Mesenchymal stem cell (in vitro differentiated cells and primary cell): ENCODE measurements around the gene KLF15.

Source experiments
- DNase-seq: peaks from one replicate; pipeline ENCODE4 v3.0.0-alpha.2; 2013
- H2AFZ ChIP-seq: one replicate; pipeline ENCODE4 v1.6.1; 2013; ENCODE audit warnings: low read depth, mild to moderate bottlenecking, control low read depth, inconsistent platforms, low read length, moderate library complexity
- H2AK5ac ChIP-seq: 2 replicates; pipeline ENCODE4 v1.6.1; 2013; ENCODE audit warnings: low read length, moderate library complexity, mild to moderate bottlenecking, inconsistent platforms; ENCODE audit not compliant: severe bottlenecking
- H2BK120ac ChIP-seq: one replicate; pipeline ENCODE4 v1.6.1; 2013; ENCODE audit warnings: low read depth, mild to moderate bottlenecking, inconsistent platforms, low read length, moderate library complexity
- H2BK12ac ChIP-seq, 2 experiments: one replicate each; pipeline ENCODE4 v1.6.1; 2013; ENCODE audit warnings: inconsistent platforms in 2 of 2, low read length in 2 of 2, mild to moderate bottlenecking in 2 of 2, moderate library complexity in 2 of 2, control low read depth in 1 of 2
- H2BK15ac ChIP-seq: one replicate; pipeline ENCODE4 v1.6.1; 2013; ENCODE audit warnings: mild to moderate bottlenecking, low read depth, inconsistent platforms; ENCODE audit not compliant: poor library complexity, severe bottlenecking
- H2BK5ac ChIP-seq: 2 replicates; pipeline ENCODE4 v1.6.1; 2013; ENCODE audit warnings: low read depth, mild to moderate bottlenecking, low read length, control low read depth, inconsistent platforms; ENCODE audit not compliant: poor library complexity, severe bottlenecking
- H3K14ac ChIP-seq, 2 experiments: one replicate each; pipeline ENCODE4 v1.6.1; 2013; ENCODE audit warnings: inconsistent platforms in 2 of 2, low read length in 2 of 2, control low read depth in 1 of 2, mild to moderate bottlenecking in 1 of 2, moderate library complexity in 1 of 2
- H3K18ac ChIP-seq, 2 experiments: one replicate each; pipeline ENCODE4 v1.6.1; 2013; ENCODE audit warnings: inconsistent platforms in 2 of 2, low read length in 2 of 2, control low read depth in 1 of 2, low read depth in 1 of 2, mild to moderate bottlenecking in 1 of 2
- H3K23ac ChIP-seq, 2 experiments: one replicate each; pipeline ENCODE4 v1.6.1; 2013; ENCODE audit warnings: inconsistent platforms in 2 of 2, low read length in 2 of 2, mild to moderate bottlenecking in 2 of 2, moderate library complexity in 2 of 2, control low read depth in 1 of 2
- H3K27ac ChIP-seq: 2 replicates; pipeline ENCODE4 v1.5.1; 2013; ENCODE audit warnings: mild to moderate bottlenecking, moderate library complexity, low read length, control low read depth, inconsistent platforms; ENCODE audit not compliant: poor library complexity, severe bottlenecking
- H3K27me3 ChIP-seq, 2 experiments: 2 replicates each; pipeline versions ENCODE4 v1.6.1 to v1.7.0; 2013; ENCODE audit warnings: low read length in 2 of 2, mild to moderate bottlenecking in 2 of 2, moderate library complexity in 2 of 2, control low read depth in 1 of 2, inconsistent platforms in 1 of 2; ENCODE audit not compliant: control insufficient read depth in 1 of 2, insufficient read depth in 1 of 2
- H3K36me3 ChIP-seq, 2 experiments: 2 replicates each; pipeline versions ENCODE4 v1.6.1 to v1.7.0; 2013; ENCODE audit warnings: low read length in 2 of 2, control low read depth in 1 of 2, inconsistent platforms in 1 of 2, low read depth in 1 of 2, mild to moderate bottlenecking in 1 of 2; ENCODE audit not compliant: insufficient read depth in 2 of 2, control insufficient read depth in 1 of 2
- H3K4ac ChIP-seq, 2 experiments: one replicate each; pipeline ENCODE4 v1.6.1; 2013; ENCODE audit warnings: inconsistent platforms in 2 of 2, low read length in 2 of 2, mild to moderate bottlenecking in 2 of 2, moderate library complexity in 2 of 2, control low read depth in 1 of 2, low read depth in 1 of 2
- H3K4me1 ChIP-seq: 2 replicates; pipeline ENCODE4 v1.6.1; 2013; ENCODE audit warnings: low read depth, low read length, control low read depth; ENCODE audit not compliant: control insufficient read depth, insufficient read depth
- H3K4me2 ChIP-seq: 2 replicates; pipeline ENCODE4 v1.6.1; 2013; ENCODE audit warnings: low read length, mild to moderate bottlenecking, inconsistent platforms; ENCODE audit not compliant: poor library complexity, severe bottlenecking
- H3K4me3 ChIP-seq, 2 experiments: 2 replicates each; pipeline versions ENCODE4 v1.5.1 to v1.7.0; 2013; ENCODE audit warnings: low read length in 2 of 2, mild to moderate bottlenecking in 2 of 2, control low read depth in 1 of 2, low read depth in 1 of 2; ENCODE audit not compliant: insufficient read depth in 1 of 2
- H3K79me1 ChIP-seq: replicated peaks from 2 replicates; pipeline ENCODE4 v1.6.1; 2013; ENCODE audit warnings: mild to moderate bottlenecking, control low read depth, low read length, inconsistent platforms; ENCODE audit not compliant: poor library complexity, severe bottlenecking
- H3K9ac ChIP-seq: 2 replicates; pipeline ENCODE4 v1.7.0; 2013; ENCODE audit warnings: mild to moderate bottlenecking, low read length, moderate library complexity
- H3K9me3 ChIP-seq: 2 replicates; pipeline ENCODE4 v1.7.0; 2013; ENCODE audit warnings: mild to moderate bottlenecking, low read length; ENCODE audit not compliant: control insufficient read depth
- H4K8ac ChIP-seq: one replicate; pipeline ENCODE4 v1.6.1; 2013; ENCODE audit warnings: inconsistent platforms, mild to moderate bottlenecking, low read length, moderate library complexity
- H4K91ac ChIP-seq: one replicate; pipeline ENCODE4 v1.6.1; 2013; ENCODE audit warnings: mild to moderate bottlenecking, low read length, inconsistent platforms
- WGBS: methylation state at CpG from one replicate; pipeline ENCODE4 v1.1.7; 2013; ENCODE audit warnings: mixed read lengths; 5-methylcytosine and 5-hydroxymethylcytosine counted together

Gene KLF15

DNA sequence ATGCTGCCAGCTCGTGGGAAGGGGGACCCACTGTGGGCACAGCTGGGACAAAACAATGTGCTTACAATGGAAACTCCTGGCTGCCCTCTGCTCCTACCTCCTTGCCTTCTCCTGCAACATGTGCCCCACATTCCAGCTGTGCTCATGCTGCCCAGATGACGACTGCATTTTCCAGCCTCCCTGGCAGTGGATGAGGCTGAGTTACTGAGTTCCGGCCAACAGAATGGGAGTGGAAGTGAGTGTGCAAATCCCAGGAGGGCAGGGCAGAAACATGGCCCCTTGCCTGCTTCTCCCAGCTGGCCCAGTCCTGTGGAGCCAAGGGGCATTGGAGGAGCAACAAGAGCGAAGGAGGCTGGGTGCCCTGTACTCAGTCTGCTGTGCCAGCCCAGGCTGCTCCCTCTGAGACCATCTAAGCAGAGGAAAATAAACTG lies 17.1 kb downstream of the KLF15 start:
- no peak overlapping the region for H3K23ac ChIP-seq
- no peak for DNase-seq
- no peak overlapping the region for H3K4me3 ChIP-seq
- no peak overlapping the region for H4K91ac ChIP-seq
- H4K8ac ChIP-seq, result no peak overlapping the region
- no peak overlapping the region for H2BK15ac ChIP-seq
- H3K4ac ChIP-seq, result no peak overlapping the region
- 73% methylated on average over 4 of the region's 4 CpGs for WGBS
- no peaks in the 10 kb centered on the region for H3K36me3 ChIP-seq
- no peaks in the 10 kb centered on the region for H3K79me1 ChIP-seq
- H2BK5ac ChIP-seq, result no peak overlapping the region
- H3K4me1 ChIP-seq, result no peaks in the 10 kb centered on the region
- H2AK5ac ChIP-seq, result no peak overlapping the region
- no peak overlapping the region for H3K14ac ChIP-seq
- no peak overlapping the region for H3K4me2 ChIP-seq
- no peak overlapping the region for H3K9ac ChIP-seq
- H3K9me3 ChIP-seq, result no peaks in the 10 kb centered on the region
- no peak overlapping the region for H2AFZ ChIP-seq
- H3K18ac ChIP-seq, result no peak overlapping the region
- no peak overlapping the region for H2BK12ac ChIP-seq
- no peak overlapping the region for H2BK120ac ChIP-seq
- peaks cover 6 to 23% of the 10 kb centered on the region in 2 experiments for H3K27me3 ChIP-seq
- no peak overlapping the region for H3K27ac ChIP-seq

GRCh38 chr3:126339466-126339865 lies 17.7 kb downstream of the KLF15 start:
- H2BK12ac ChIP-seq, result no peak overlapping the region
- H2AK5ac ChIP-seq, result no peak overlapping the region
- no peak overlapping the region for H3K4me3 ChIP-seq
- H2BK15ac ChIP-seq, result no peak overlapping the region
- no peak overlapping the region for H2BK120ac ChIP-seq
- H3K14ac ChIP-seq, result no peak overlapping the region
- H3K18ac ChIP-seq, result no peak overlapping the region
- no peaks in the 10 kb centered on the region for H3K9me3 ChIP-seq
- H2BK5ac ChIP-seq, result no peak overlapping the region
- H2AFZ ChIP-seq, result no peak overlapping the region
- 79% methylated on average over 4 of the region's 4 CpGs for WGBS
- H4K8ac ChIP-seq, result no peak overlapping the region
- no peak overlapping the region for H3K4me2 ChIP-seq
- H3K79me1 ChIP-seq, result no peaks in the 10 kb centered on the region
- H3K36me3 ChIP-seq, result no peaks in the 10 kb centered on the region
- H4K91ac ChIP-seq, result no peak overlapping the region
- no peak overlapping the region for H3K4ac ChIP-seq
- DNase-seq, result no peak
- no peak overlapping the region for H3K23ac ChIP-seq
- H3K27ac ChIP-seq, result no peak overlapping the region
- peaks cover 6 to 23% of the 10 kb centered on the region in 2 experiments for H3K27me3 ChIP-seq
- H3K9ac ChIP-seq, result no peak overlapping the region
- H3K4me1 ChIP-seq, result no peaks in the 10 kb centered on the region

GRCh38 chr3:126338790-126339288 lies 18.4 kb downstream of the KLF15 start:
- Histone ChIP-seq H3K4ac (no peak overlapping the region), H3K4me3 (no peak overlapping the region), H4K8ac (no peak overlapping the region), H3K36me3 (no peaks in the 10 kb centered on the region), H3K27me3 (peaks cover 6 to 23% of the 10 kb centered on the region in 2 experiments), H3K4me2 (no peak overlapping the region), H3K9me3 (no peaks in the 10 kb centered on the region), H3K18ac (no peak overlapping the region), H3K9ac (no peak overlapping the region), H2BK120ac (no peak overlapping the region), H3K23ac (no peak overlapping the region), H3K4me1 (no peaks in the 10 kb centered on the region), H2AFZ (no peak overlapping the region), H2AK5ac (no peak overlapping the region), H2BK5ac (no peak overlapping the region), H3K27ac (no peak overlapping the region), H2BK15ac (no peak overlapping the region), H2BK12ac (no peak overlapping the region), H4K91ac (no peak overlapping the region), H3K14ac (no peak overlapping the region), H3K79me1 (no peaks in the 10 kb centered on the region)
- WGBS, result 81% methylated on average over 15 of the region's 15 CpGs
- DNase-seq, result no peak

- Histone ChIP-seq H3K79me1 (no peaks in the 10 kb centered on the region), H3K27ac (no peak overlapping the region), H3K14ac (no peak overlapping the region), H3K4me2 (no peak overlapping the region), H3K9me3 (no peaks in the 10 kb centered on the region), H2AK5ac (no peak overlapping the region), H3K4me1 (no peaks in the 10 kb centered on the region), H2BK120ac (no peak overlapping the region), H3K23ac (no peak overlapping the region), H4K91ac (no peak overlapping the region), H2AFZ (no peak overlapping the region), H4K8ac (no peak overlapping the region), H3K4me3 (no peak overlapping the region), H3K4ac (no peak overlapping the region), H2BK15ac (no peak overlapping the region), H3K36me3 (no peaks in the 10 kb centered on the region), H2BK5ac (no peak overlapping the region), H2BK12ac (no peak overlapping the region), H3K18ac (no peak overlapping the region), H3K27me3 (peaks cover 6 to 23% of the 10 kb centered on the region in 2 experiments), H3K9ac (no peak overlapping the region)
- no peak for DNase-seq
- 88% methylated on average over 11 of the region's 11 CpGs for WGBS
Measured at GRCh38 chr3:126337980-126338651, 19.1 kb downstream of the KLF15 start.
